Measurements from ENCODE around the gene ILDR2. TPM values are rescaled to one million over a fixed set of nuclear protein-coding genes. Genes with fewer than 3 reads are reported as not detected.

The ILDR2 gene
- total and polyA plus RNA-seq, 9 of the 15 experiments (the other 6 are each of a cell fraction or from before 2014, with no cell fraction given): 0.03 to 0.31 (median 0.18) TPM; not detected in 2

- no peak for FAIRE-seq
- TF ChIP-seq ZNF408 (CRISPR knock-in tag; IDR thresholded peaks at IDR 0.05; ENCODE audit: low read depth): no peak
- no peak for TF ChIP-seq ARID3A (IDR thresholded peaks at IDR 0.05; ENCODE audit: borderline replicate concordance, low read depth, low read length)
- TF ChIP-seq PTBP1 (IDR thresholded peaks at IDR 0.05; ENCODE audit: low read depth, low read length): no peak
- no peak for TF ChIP-seq ZC3H11A (IDR thresholded peaks at IDR 0.05; ENCODE audit: low read depth, low read length)
- peak; percentile 52; the same call in 1 of the 2 replicates for TF ChIP-seq SPI1 (IDR thresholded peaks at IDR 0.05; ENCODE audit: borderline replicate concordance, low read depth, low read length)
Measured at GRCh38 chr1:166924823-166925541, 50.4 kb downstream of the ILDR2 start.

More at GRCh38 chr1:166924823-166925541, 50.4 kb downstream of the ILDR2 start:
- H3K9me1 ChIP-seq (ENCODE audit: control insufficient read depth, insufficient read depth, low read length): no peaks in the 10 kb centered on the region
- no peaks in the 10 kb centered on the region for H3K36me3 ChIP-seq (ENCODE audit: control insufficient read depth, insufficient read depth, low read length)
- no TSS peak for BruUV-seq (replicated peaks)
- H3K4me3 ChIP-seq: no peak overlapping the region
- CTCF ChIA-PET (ENCODE audit: low intra/inter-chr PET ratio): no interaction called here
- no peaks in the 10 kb centered on the region for H3K9me3 ChIP-seq (replicated peaks; ENCODE audit: control insufficient read depth, insufficient read depth, low read depth, low read length)
- no peaks in the 10 kb centered on the region for H3K79me2 ChIP-seq (ENCODE audit: control insufficient read depth, insufficient read depth, low read length)
- peaks cover 0 to 11% of the 10 kb centered on the region in 2 experiments; a peak in 2 of 5 replicates for H3K4me1 ChIP-seq (replicated peaks in 1 of 2; ENCODE audit: control insufficient read depth in 2 of 2, insufficient read depth in 2 of 2, low read length in 2 of 2)
- in situ Hi-C loops (cut with MboI) (no loop called here), intact Hi-C loops (cut with micrococcal nuclease) (no loop called here)
- no peak for ATAC-seq
- H3K27ac ChIP-seq (ENCODE audit: extremely low read depth, low read depth, low read length): no peak overlapping the region
- WGBS (ENCODE audit: insufficient coverage, low coverage, missing lambda C conversion rate): 5% methylated on average over 3 of the region's 3 CpGs
- H3K27me3 ChIP-seq (ENCODE audit: control insufficient read depth in 2 of 2, insufficient read depth in 2 of 2, low read length in 2 of 2): peaks cover 32 to 44% of the 10 kb centered on the region in 2 experiments; a peak in 4 of 5 replicates
- H3K9ac ChIP-seq (ENCODE audit: insufficient read depth in 1 of 2, low read depth in 2 of 2, low read length in 2 of 2): no peak overlapping the region
- H2AFZ ChIP-seq (ENCODE audit: low read depth, low read length): no peak overlapping the region
- no peaks in the 10 kb centered on the region for H4K20me1 ChIP-seq (replicated peaks; ENCODE audit: control insufficient read depth, insufficient read depth, low read length)
- POLR2A ChIA-PET: no interaction called here
- H3K4me2 ChIP-seq (ENCODE audit: insufficient read depth, low read length): no peak overlapping the region
- no peak for DNase-seq (ENCODE audit: extremely low read depth in 1 of 4, low spot score in 3 of 4)

All from K562 (cell line).